HepG2 (cell line): ENCODE results near the gene IQCN. TPM values are rescaled to one million over a fixed set of nuclear protein-coding genes. Genes with fewer than 3 reads are reported as not detected.

Experiments used
- AKAP8 ChIP-seq: sonication (generic); formaldehyde crosslinking; IDR thresholded peaks from 2 replicates; pipeline ENCODE4 v1.5.1; 2020; ENCODE audit warnings: mild to moderate bottlenecking, missing genetic modification reagents
- ARNT ChIP-seq: fragments of 450-650 bp; IDR thresholded peaks from 2 replicates; pipeline ENCODE4 v1.6.1; 2017
- BRD4 ChIP-seq: sonication (generic); formaldehyde crosslinking; IDR thresholded peaks from 2 replicates; pipeline ENCODE4 v1.4.0; 2020; ENCODE audit warnings: missing genetic modification reagents
- CSRNP2 ChIP-seq: sonication (generic); formaldehyde crosslinking; conservative IDR thresholded peaks from 2 replicates; pipeline ENCODE4 v1.8.0; 2022; ENCODE audit warnings: low read depth, missing genetic modification reagents
- FOXA3 ChIP-seq: IDR thresholded peaks from 2 replicates; pipeline ENCODE4 v1.6.1; 2016; ENCODE audit warnings: missing genetic modification reagents, missing compliant biosample characterization
- FOXO4 ChIP-seq: sonication (generic); formaldehyde crosslinking; conservative IDR thresholded peaks from 2 replicates; pipeline ENCODE4 v1.8.1; 2023; ENCODE audit warnings: missing genetic modification reagents
- HNRNPK ChIP-seq: fragments of 200-400 bp; formaldehyde crosslinking; IDR thresholded peaks from 2 replicates; pipeline ENCODE4 v1.6.1; 2018; ENCODE audit warnings: low read length, low read depth, moderate library complexity, mild to moderate bottlenecking; ENCODE audit not compliant: poor library complexity, severe bottlenecking
- HOXA5 ChIP-seq: sonication (generic); formaldehyde crosslinking; IDR thresholded peaks from 2 replicates; pipeline ENCODE4 v1.4.0; 2020; ENCODE audit warnings: missing genetic modification reagents
- KAT7 ChIP-seq: IDR thresholded peaks from 2 replicates; pipeline ENCODE4 v1.6.1; 2018; ENCODE audit warnings: borderline replicate concordance, missing compliant biosample characterization
- PRMT3 ChIP-seq: sonication (generic); formaldehyde crosslinking; IDR thresholded peaks from 2 replicates; pipeline ENCODE4 v1.8.1; 2022; ENCODE audit warnings: low read depth, mild to moderate bottlenecking, moderate library complexity, missing genetic modification reagents, borderline replicate concordance
- RBAK ChIP-seq: sonication (generic); formaldehyde crosslinking; IDR thresholded peaks from 2 replicates; pipeline ENCODE4 v1.5.1; 2020; ENCODE audit warnings: mild to moderate bottlenecking, missing genetic modification reagents
- SIN3B ChIP-seq: fragments of 150-350 bp; IDR thresholded peaks from 2 replicates; pipeline ENCODE4 v1.6.1; 2014; ENCODE audit warnings: low read length
- SIX1 ChIP-seq: sonication (generic); formaldehyde crosslinking; IDR thresholded peaks from 2 replicates; pipeline ENCODE4 v1.4.0; 2020; ENCODE audit warnings: missing genetic modification reagents, borderline replicate concordance
- SSRP1 ChIP-seq: IDR thresholded peaks from 2 replicates; pipeline ENCODE4 v1.6.1; 2016; ENCODE audit warnings: control low read depth
- TBX2 ChIP-seq: sonication (generic); formaldehyde crosslinking; IDR thresholded peaks from 2 replicates; pipeline ENCODE4 v1.5.0; 2020; ENCODE audit warnings: missing genetic modification reagents, mild to moderate bottlenecking, borderline replicate concordance
- TP53 ChIP-seq: sonication (generic); formaldehyde crosslinking; conservative IDR thresholded peaks from 2 replicates; pipeline ENCODE4 v1.4.0; 2020; ENCODE audit warnings: missing genetic modification reagents
- USF2 ChIP-seq, 2 experiments: sonication (generic) in 1 of 2; formaldehyde crosslinking in 1 of 2; IDR thresholded peaks; 2 replicates each; pipeline versions ENCODE4 v1.5.1 to v1.6.1; 2011 to 2020; ENCODE audit warnings: borderline replicate concordance in 1 of 2, low read depth in 1 of 2, low read length in 1 of 2, mild to moderate bottlenecking in 1 of 2, missing genetic modification reagents in 1 of 2, moderate library complexity in 1 of 2
- ZBTB7B ChIP-seq: sonication (generic); formaldehyde crosslinking; IDR thresholded peaks from 2 replicates; pipeline ENCODE4 v1.4.0; 2020; ENCODE audit warnings: missing genetic modification reagents
- ZNF12 ChIP-seq: sonication (generic); formaldehyde crosslinking; IDR thresholded peaks from 2 replicates; pipeline ENCODE4 v1.5.0; 2020; ENCODE audit warnings: missing genetic modification reagents
- ZNF143 ChIP-seq: sonication (generic); formaldehyde crosslinking; IDR thresholded peaks from 2 replicates; pipeline ENCODE4 v1.4.0; 2020; ENCODE audit warnings: missing genetic modification reagents
- ZNF17 ChIP-seq: sonication (generic); formaldehyde crosslinking; IDR thresholded peaks from 2 replicates; pipeline ENCODE4 v1.5.0; 2020; ENCODE audit warnings: mild to moderate bottlenecking, missing genetic modification reagents
- ZNF33A ChIP-seq: sonication (generic); formaldehyde crosslinking; IDR thresholded peaks from 2 replicates; pipeline ENCODE4 v1.5.1; 2020; ENCODE audit warnings: missing genetic modification reagents, mild to moderate bottlenecking, moderate library complexity, borderline replicate concordance
- ZNF484 ChIP-seq: sonication (generic); formaldehyde crosslinking; IDR thresholded peaks from 2 replicates; pipeline ENCODE4 v1.5.1; 2020; ENCODE audit warnings: mild to moderate bottlenecking, low read depth, missing genetic modification reagents, borderline replicate concordance
- ZNF766 ChIP-seq: sonication (generic); formaldehyde crosslinking; IDR thresholded peaks from 2 replicates; pipeline ENCODE4 v1.5.0; 2020; ENCODE audit warnings: missing genetic modification reagents, borderline replicate concordance
- ZNF839 ChIP-seq: sonication (generic); formaldehyde crosslinking; IDR thresholded peaks from 2 replicates; pipeline ENCODE4 v1.4.0; 2020; ENCODE audit warnings: missing genetic modification reagents, mild to moderate bottlenecking, borderline replicate concordance
- polyA plus RNA-seq, 8 experiments: library from polyadenylated mRNA; depleted of rRNA in 3 of 8; stranded (reverse) in 7 of 8; unstranded in 1 of 8; fragments of >200 nt; fragmentation: Illumina TruSeq in 4 of 8; extraction: Trizol in 4 of 8; gene quantifications; 2 replicates each; pipeline versions ENCODE4 v1.2.1 to v1.2.3, GENCODE V29; 2011 to 2016; ENCODE audit warnings: low read depth in 4 of 8, missing spikeins in 1 of 8, mixed read lengths in 1 of 8; ENCODE audit not compliant: insufficient read depth in 1 of 8
- total RNA-seq, 5 experiments: library from RNA; depleted of rRNA; stranded (reverse); fragments of >200 nt; fragmentation: Illumina TruSeq; extraction: Trizol; gene quantifications; 2 replicates each; pipeline ENCODE4 v1.2.3, GENCODE V29; 2016; ENCODE audit warnings: low read depth in 1 of 5

IQCN gene
- total and polyA plus RNA-seq, 2 of the 13 experiments (the other 11 are each of a cell fraction or from before 2014, with no cell fraction given), result 0.04 to 0.18 TPM

- TF ChIP-seq USF2 (IDR thresholded peaks at IDR 0.05; ENCODE audit: low read depth, low read length) (no peak), USF2 (CRISPR knock-in tag; IDR thresholded peaks at IDR 0.05; ENCODE audit: borderline replicate concordance) (no peak), KAT7 (CRISPR knock-in tag) (no peak), RBAK (CRISPR knock-in tag) (no peak), TBX2 (CRISPR knock-in tag) (peak; percentile 43; the same call in 1 of the 2 replicates), ZNF143 (CRISPR knock-in tag) (no peak), SIX1 (CRISPR knock-in tag) (no peak), ZBTB7B (CRISPR knock-in tag) (0 out of 2 replicates have a peak, but pooled peaks have one; percentile 41), TP53 (CRISPR knock-in tag) (no peak), HOXA5 (CRISPR knock-in tag) (no peak), PRMT3 (no peak), AKAP8 (CRISPR knock-in tag) (peak; percentile 51; the same call in 1 of the 2 replicates), FOXA3 (CRISPR knock-in tag) (0 out of 2 replicates have a peak, but pooled peaks have one; percentile 15), CSRNP2 (CRISPR knock-in tag) (no peak), ZNF33A (no peak), SSRP1 (CRISPR knock-in tag) (no peak), ZNF766 (CRISPR knock-in tag) (no peak), ZNF484 (CRISPR knock-in tag) (no peak), FOXO4 (CRISPR knock-in tag) (no peak), ZNF12 (CRISPR knock-in tag) (no peak), ARNT (no peak), BRD4 (CRISPR knock-in tag) (0 out of 2 replicates have a peak, but pooled peaks have one; percentile 37), ZNF839 (CRISPR knock-in tag) (no peak), HNRNPK (no peak), SIN3B (no peak), ZNF17 (no peak)
Measured at GRCh38 chr19:18221815-18222725, 52.2 kb downstream of the IQCN start (continued).
